ENCODE results near the gene CCL8. TPM values are rescaled to one million over a fixed set of nuclear protein-coding genes. Genes with fewer than 3 reads are reported as not detected.

The CCL8 gene
- polyA plus RNA-seq, 10 donors: 0.55 to 1.7 (median 0.79) TPM

GRCh38 chr17:34313164-34313563 lies 6.1 kb upstream of the CCL8 start:
- DNase-seq: no peak

GRCh38 chr17:34314279-34314678 lies 5.0 kb upstream of the CCL8 start:
- peak; percentile 40 to 72 (median 41) for DNase-seq

- DNase-seq: no peak
Measured at GRCh38 chr17:34318474-34318873, 761 bp upstream of the CCL8 start.

- no peak for DNase-seq
Measured at GRCh38 chr17:34321964-34322363, 2.7 kb downstream of the CCL8 start.

GRCh38 chr17:34327580-34327979 lies 8.3 kb downstream of the CCL8 start:
- DNase-seq: peak in 2 of 3 donors; percentile 17 to 73

- no peak for DNase-seq
Measured at GRCh38 chr17:34337701-34338100, 18.5 kb downstream of the CCL8 start.

GRCh38 chr17:34339138-34339770 lies 20.0 kb downstream of the CCL8 start:
- no peak for DNase-seq

- DNase-seq: no peak
Measured at GRCh38 chr17:34341916-34342315, 22.7 kb downstream of the CCL8 start.

GRCh38 chr17:34347063-34347462 lies 27.8 kb downstream of the CCL8 start:
- DNase-seq: peak in 2 of 3 donors; percentile 5 to 22

GRCh38 chr17:34349751-34350150 lies 30.5 kb downstream of the CCL8 start:
- no peak for DNase-seq

- DNase-seq: no peak
Measured at GRCh38 chr17:34351096-34351495, 31.9 kb downstream of the CCL8 start.

GRCh38 chr17:34352191-34352590 lies 33.0 kb downstream of the CCL8 start:
- DNase-seq: no peak

- DNase-seq: no peak
Measured at GRCh38 chr17:34354637-34355036, 35.4 kb downstream of the CCL8 start.

- no peak for DNase-seq
Measured at GRCh38 chr17:34356194-34356593, 37.0 kb downstream of the CCL8 start, which contains the start of gene CCL13. CCL13 (plus strand) TSS chr17:34356480; CDS start chr17:34356527, 47 bp downstream.

- DNase-seq: no peak
Measured at GRCh38 chr17:34357398-34357797, 38.2 kb downstream of the CCL8 start.

- no peak for DNase-seq
Measured at GRCh38 chr17:34358631-34359030, 39.4 kb downstream of the CCL8 start.

- no peak for DNase-seq
Measured at GRCh38 chr17:34360601-34361270, 41.5 kb downstream of the CCL8 start.

- DNase-seq: peak; percentile 79 to 93 (median 86)
Measured at GRCh38 chr17:34361478-34362061, 42.3 kb downstream of the CCL8 start.

GRCh38 chr17:34363183-34363661 lies 44.0 kb downstream of the CCL8 start, which contains the start of gene CCL1:
CCL1 (minus strand) TSS chr17:34363233; CDS start chr17:34363161, 72 bp downstream.
- DNase-seq: no peak

- no peak for DNase-seq
Measured at GRCh38 chr17:34364751-34365150, 45.5 kb downstream of the CCL8 start.

- DNase-seq: no peak
Measured at GRCh38 chr17:34365340-34365739, 46.1 kb downstream of the CCL8 start.

- DNase-seq: no peak
Measured at GRCh38 chr17:34366010-34366409, 46.8 kb downstream of the CCL8 start.

Data from muscle of back (tissue), 11 donors.